ENCODE measurements around the gene PPP1R14B.

- TF ChIP-seq CTCF (conservative IDR thresholded peaks at IDR 0.05) (no peak), ZFX (IDR thresholded peaks at IDR 0.05) (no peak)
Observed at GRCh38 chr11:64281957-64282770, 35.4 kb upstream of the PPP1R14B start.

All from C4-2B (cell line).